ENCODE measurements around the gene DOCK9.

DNA sequence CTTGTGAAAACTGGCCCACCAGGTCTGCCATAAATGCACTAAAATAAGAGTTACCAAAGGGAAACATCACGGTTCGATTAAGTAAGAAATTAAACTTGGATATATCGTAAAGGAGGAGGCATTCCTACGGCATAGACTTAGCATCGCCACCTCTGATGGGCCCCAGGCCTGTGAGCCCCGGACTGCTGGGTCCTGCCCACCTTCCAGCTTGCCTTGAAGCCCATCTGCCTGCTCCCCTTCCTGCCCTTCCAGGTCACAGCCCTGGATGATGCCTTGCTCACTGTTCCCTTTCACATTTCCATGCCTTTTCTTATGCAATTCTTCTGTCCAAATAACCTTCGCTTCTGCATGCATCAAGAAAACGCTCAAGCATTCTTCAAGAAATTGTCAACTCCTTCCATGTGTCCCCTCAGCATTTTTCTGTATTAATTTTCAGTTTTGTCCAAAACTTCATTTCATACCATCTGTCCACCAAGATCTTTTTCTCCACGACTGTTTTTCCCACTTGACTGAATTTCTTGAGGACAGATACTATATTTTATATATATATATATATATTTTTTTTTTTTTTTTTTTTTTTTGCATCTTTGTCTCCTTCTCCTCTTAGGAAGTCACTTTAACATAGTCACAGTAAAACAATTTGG lies 91.2 kb downstream of the DOCK9 start:
- no peak for TF ChIP-seq CTCF (IDR thresholded peaks at IDR 0.05)
- no peak for TF ChIP-seq POLR2A (IDR thresholded peaks at IDR 0.05)

Measured in uterus (tissue), 2 donors.